GM23338 (cell line): ENCODE results near the gene RYR2. TPM values are rescaled to one million over a fixed set of nuclear protein-coding genes. Genes with fewer than 3 reads are reported as not detected.

Experiments used
- ATAC-seq: fragments of 200-7000 bp; cut with Tn5 transposase; 3 replicates; pipeline ENCODE4 v1.9.1; 2020
- DNase-seq: peaks from one replicate; pipeline ENCODE4 v3.0.0-alpha.2; 2015; ENCODE audit warnings: low spot score
- H2AFZ ChIP-seq: fragments of 200-600 bp; sonication (generic); 2 replicates; pipeline ENCODE4 v1.8.0; 2016; ENCODE audit warnings: antibody characterized with exemption, mild to moderate bottlenecking, moderate library complexity
- H3F3A ChIP-seq: fragments of 200-600 bp; sonication (generic); replicated peaks from 2 replicates; pipeline ENCODE4 v1.8.0; 2017; ENCODE audit warnings: antibody characterized with exemption, mixed run types, low read depth
- H3K27ac ChIP-seq: fragments of 200-600 bp; sonication (generic); 2 replicates; pipeline ENCODE4 v1.6.1; 2016; ENCODE audit warnings: low read depth
- H3K27me3 ChIP-seq: fragments of 200-600 bp; sonication (generic); 2 replicates; pipeline ENCODE4 v1.8.0; 2016; ENCODE audit warnings: mild to moderate bottlenecking, mixed run types, moderate library complexity; ENCODE audit not compliant: insufficient read depth
- H3K36me3 ChIP-seq: fragments of 200-600 bp; sonication (generic); 2 replicates; pipeline ENCODE4 v1.8.0; 2016; ENCODE audit warnings: mild to moderate bottlenecking; ENCODE audit not compliant: insufficient read depth
- H3K4me1 ChIP-seq: fragments of 200-600 bp; sonication (generic); 2 replicates; pipeline ENCODE4 v1.8.0; 2016; ENCODE audit warnings: mild to moderate bottlenecking, moderate library complexity; ENCODE audit not compliant: insufficient read depth
- H3K4me2 ChIP-seq: fragments of 200-600 bp; sonication (generic); 2 replicates; pipeline ENCODE4 v1.7.1; 2017; ENCODE audit warnings: mixed run types
- H3K4me3 ChIP-seq: fragments of 200-600 bp; sonication (generic); 2 replicates; pipeline ENCODE4 v1.6.1; 2016; ENCODE audit warnings: mixed run types
- H3K79me2 ChIP-seq: fragments of 200-600 bp; sonication (generic); replicated peaks from 2 replicates; pipeline ENCODE4 v1.8.0; 2017; ENCODE audit warnings: mild to moderate bottlenecking; ENCODE audit not compliant: insufficient read depth
- H3K9me2 ChIP-seq: fragments of 200-600 bp; sonication (generic); 2 replicates; pipeline ENCODE4 v1.8.0; 2017; ENCODE audit not compliant: insufficient read depth
- H4K20me1 ChIP-seq: fragments of 200-600 bp; sonication (generic); replicated peaks from 2 replicates; pipeline ENCODE4 v1.8.0; 2017; ENCODE audit warnings: mild to moderate bottlenecking; ENCODE audit not compliant: insufficient read depth
- H3K27ac Mint-ChIP-seq: 2 replicates; pipeline ENCODE4 v1.8.0; 2020; ENCODE audit warnings: inconsistent platforms, mild to moderate bottlenecking, moderate library complexity, mixed read lengths
- H3K27me3 Mint-ChIP-seq: 3 replicates; pipeline ENCODE4 v1.8.0; 2022; ENCODE audit warnings: low read depth, mild to moderate bottlenecking, moderate library complexity, mixed read lengths, inconsistent platforms; ENCODE audit not compliant: insufficient read depth, poor library complexity
- H3K36me3 Mint-ChIP-seq: 3 replicates; pipeline ENCODE4 v1.8.0; 2021; ENCODE audit warnings: low read depth, mild to moderate bottlenecking, inconsistent platforms, moderate library complexity, mixed read lengths
- H3K4me1 Mint-ChIP-seq: 3 replicates; pipeline ENCODE4 v1.8.0; 2020; ENCODE audit warnings: mild to moderate bottlenecking, inconsistent platforms, mixed read lengths
- H3K4me3 Mint-ChIP-seq: 3 replicates; pipeline ENCODE4 v1.8.0; 2021; ENCODE audit warnings: moderate library complexity, mild to moderate bottlenecking, inconsistent platforms, mixed read lengths
- H3K9me3 Mint-ChIP-seq: 3 replicates; pipeline ENCODE4 v1.8.0; 2020; ENCODE audit warnings: moderate library complexity, mild to moderate bottlenecking, inconsistent platforms, mixed read lengths
- EZH2 ChIP-seq: fragments of 200-600 bp; sonication (generic); IDR thresholded peaks from one replicate; pipeline ENCODE4 v1.8.0; 2017; ENCODE audit warnings: antibody characterized with exemption, mild to moderate bottlenecking, low read depth; ENCODE audit not compliant: unreplicated experiment
- NANOG ChIP-seq: IDR thresholded peaks from 2 replicates; pipeline ENCODE4 v1.6.1; 2016; ENCODE audit warnings: antibody characterized with exemption, borderline replicate concordance
- POLR2AphosphoS5 ChIP-seq: IDR thresholded peaks from 2 replicates; pipeline ENCODE4 v1.6.1; 2016; ENCODE audit warnings: antibody characterized with exemption, low read depth
- REST ChIP-seq: IDR thresholded peaks from one replicate; pipeline ENCODE4 v1.6.1; 2018; ENCODE audit warnings: antibody characterized with exemption; ENCODE audit not compliant: unreplicated experiment
- ZNF114 ChIP-seq: fragments of 250-450 bp; sonication (Bioruptor Pico); IDR thresholded peaks from 2 replicates; pipeline ENCODE4 v1.5.0; 2020; ENCODE audit warnings: mild to moderate bottlenecking, moderate library complexity
- polyA plus RNA-seq: library from polyadenylated mRNA; unstranded; fragments of >200 nt; fragmentation: Nextera tagmentation; extraction: Ambion mirVana; gene quantifications from 2 replicates; pipeline ENCODE4 v1.2.1, GENCODE V29; 2016
- total RNA-seq: library from RNA; depleted of rRNA; stranded (reverse); fragments of >200 nt; shearing (Covaris generic); gene quantifications from 2 replicates; pipeline ENCODE4 v1.2.3, GENCODE V29; 2014
- TF ChIP-seq, protein P1 (sequence below): fragments of 250-450 bp; sonication (Bioruptor Pico); IDR thresholded peaks from 2 replicates; pipeline ENCODE4 v1.5.0; 2020; ENCODE audit warnings: mild to moderate bottlenecking, moderate library complexity

The RYR2 gene
- total and polyA plus RNA-seq, 2 experiments from 2014 or later = 8.9 to 10.0 TPM

DNA sequence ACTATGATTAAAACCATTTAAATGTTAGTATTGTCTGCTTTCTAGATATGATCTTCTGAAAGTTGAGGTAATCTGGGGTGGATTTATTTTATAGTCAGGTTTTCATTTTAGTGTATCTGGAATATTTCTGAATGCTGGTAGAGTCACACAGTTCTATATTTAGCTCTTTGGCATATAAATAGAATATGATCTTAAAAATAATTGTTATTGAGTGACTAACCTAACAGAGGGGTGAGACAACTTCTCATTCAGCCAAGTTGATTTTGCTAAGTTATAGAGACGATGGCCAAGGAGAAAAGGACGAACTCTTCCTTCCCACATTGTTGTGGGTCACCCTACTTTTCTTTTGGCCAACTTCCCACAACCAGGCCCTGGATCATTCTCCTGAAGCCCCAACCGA is 30.6 kb upstream of the RYR2 start (continued):
- TF ChIP-seq, protein P1, sequence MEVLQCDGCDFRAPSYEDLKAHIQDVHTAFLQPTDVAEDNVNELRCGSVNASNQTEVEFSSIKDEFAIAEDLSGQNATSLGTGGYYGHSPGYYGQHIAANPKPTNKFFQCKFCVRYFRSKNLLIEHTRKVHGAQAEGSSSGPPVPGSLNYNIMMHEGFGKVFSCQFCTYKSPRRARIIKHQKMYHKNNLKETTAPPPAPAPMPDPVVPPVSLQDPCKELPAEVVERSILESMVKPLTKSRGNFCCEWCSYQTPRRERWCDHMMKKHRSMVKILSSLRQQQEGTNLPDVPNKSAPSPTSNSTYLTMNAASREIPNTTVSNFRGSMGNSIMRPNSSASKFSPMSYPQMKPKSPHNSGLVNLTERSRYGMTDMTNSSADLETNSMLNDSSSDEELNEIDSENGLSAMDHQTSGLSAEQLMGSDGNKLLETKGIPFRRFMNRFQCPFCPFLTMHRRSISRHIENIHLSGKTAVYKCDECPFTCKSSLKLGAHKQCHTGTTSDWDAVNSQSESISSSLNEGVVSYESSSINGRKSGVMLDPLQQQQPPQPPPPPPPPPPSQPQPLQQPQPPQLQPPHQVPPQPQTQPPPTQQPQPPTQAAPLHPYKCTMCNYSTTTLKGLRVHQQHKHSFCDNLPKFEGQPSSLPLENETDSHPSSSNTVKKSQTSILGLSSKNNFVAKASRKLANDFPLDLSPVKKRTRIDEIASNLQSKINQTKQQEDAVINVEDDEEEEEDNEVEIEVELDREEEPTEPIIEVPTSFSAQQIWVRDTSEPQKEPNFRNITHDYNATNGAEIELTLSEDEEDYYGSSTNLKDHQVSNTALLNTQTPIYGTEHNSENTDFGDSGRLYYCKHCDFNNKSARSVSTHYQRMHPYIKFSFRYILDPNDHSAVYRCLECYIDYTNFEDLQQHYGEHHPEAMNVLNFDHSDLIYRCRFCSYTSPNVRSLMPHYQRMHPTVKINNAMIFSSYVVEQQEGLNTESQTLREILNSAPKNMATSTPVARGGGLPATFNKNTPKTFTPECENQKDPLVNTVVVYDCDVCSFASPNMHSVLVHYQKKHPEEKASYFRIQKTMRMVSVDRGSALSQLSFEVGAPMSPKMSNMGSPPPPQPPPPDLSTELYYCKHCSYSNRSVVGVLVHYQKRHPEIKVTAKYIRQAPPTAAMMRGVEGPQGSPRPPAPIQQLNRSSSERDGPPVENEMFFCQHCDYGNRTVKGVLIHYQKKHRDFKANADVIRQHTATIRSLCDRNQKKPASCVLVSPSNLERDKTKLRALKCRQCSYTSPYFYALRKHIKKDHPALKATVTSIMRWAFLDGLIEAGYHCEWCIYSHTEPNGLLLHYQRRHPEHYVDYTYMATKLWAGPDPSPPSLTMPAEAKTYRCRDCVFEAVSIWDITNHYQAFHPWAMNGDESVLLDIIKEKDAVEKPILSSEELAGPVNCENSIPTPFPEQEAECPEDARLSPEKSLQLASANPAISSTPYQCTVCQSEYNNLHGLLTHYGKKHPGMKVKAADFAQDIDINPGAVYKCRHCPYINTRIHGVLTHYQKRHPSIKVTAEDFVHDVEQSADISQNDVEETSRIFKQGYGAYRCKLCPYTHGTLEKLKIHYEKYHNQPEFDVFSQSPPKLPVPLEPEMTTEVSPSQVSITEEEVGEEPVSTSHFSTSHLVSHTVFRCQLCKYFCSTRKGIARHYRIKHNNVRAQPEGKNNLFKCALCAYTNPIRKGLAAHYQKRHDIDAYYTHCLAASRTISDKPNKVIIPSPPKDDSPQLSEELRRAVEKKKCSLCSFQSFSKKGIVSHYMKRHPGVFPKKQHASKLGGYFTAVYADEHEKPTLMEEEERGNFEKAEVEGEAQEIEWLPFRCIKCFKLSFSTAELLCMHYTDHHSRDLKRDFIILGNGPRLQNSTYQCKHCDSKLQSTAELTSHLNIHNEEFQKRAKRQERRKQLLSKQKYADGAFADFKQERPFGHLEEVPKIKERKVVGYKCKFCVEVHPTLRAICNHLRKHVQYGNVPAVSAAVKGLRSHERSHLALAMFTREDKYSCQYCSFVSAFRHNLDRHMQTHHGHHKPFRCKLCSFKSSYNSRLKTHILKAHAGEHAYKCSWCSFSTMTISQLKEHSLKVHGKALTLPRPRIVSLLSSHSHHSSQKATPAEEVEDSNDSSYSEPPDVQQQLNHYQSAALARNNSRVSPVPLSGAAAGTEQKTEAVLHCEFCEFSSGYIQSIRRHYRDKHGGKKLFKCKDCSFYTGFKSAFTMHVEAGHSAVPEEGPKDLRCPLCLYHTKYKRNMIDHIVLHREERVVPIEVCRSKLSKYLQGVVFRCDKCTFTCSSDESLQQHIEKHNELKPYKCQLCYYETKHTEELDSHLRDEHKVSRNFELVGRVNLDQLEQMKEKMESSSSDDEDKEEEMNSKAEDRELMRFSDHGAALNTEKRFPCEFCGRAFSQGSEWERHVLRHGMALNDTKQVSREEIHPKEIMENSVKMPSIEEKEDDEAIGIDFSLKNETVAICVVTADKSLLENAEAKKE (CRISPR knock-in tag) = no peak
- no peak for TF ChIP-seq REST

- Histone ChIP-seq H3K27ac (no peak overlapping the region), H3K27me3 (no peaks in the 10 kb centered on the region), H3K36me3 (no peaks in the 10 kb centered on the region), H3K4me1 (peaks cover 43% of the 10 kb centered on the region), H2AFZ (peak overlapping the region; percentile 52), H3K4me2 (no peak overlapping the region), H3F3A (no peaks in the 10 kb centered on the region), H3K4me3 (no peak overlapping the region), H3K9me2 (peaks cover 13% of the 10 kb centered on the region; the same call in 1 of the 2 replicates), H3K79me2 (no peaks in the 10 kb centered on the region), H4K20me1 (no peaks in the 10 kb centered on the region)
- DNase-seq (no peak), ATAC-seq (no peak)
- Mint-ChIP-seq H3K4me1 (peaks cover 41% of the 10 kb centered on the region), H3K9me3 (no peaks in the 10 kb centered on the region; the same call in 2 of the 3 replicates), H3K27ac (no peak overlapping the region), H3K36me3 (no peaks in the 10 kb centered on the region), H3K27me3 (no peaks in the 10 kb centered on the region), H3K4me3 (no peak overlapping the region)
- TF ChIP-seq POLR2AphosphoS5 (no peak), EZH2 (no peak), NANOG (no peak), ZNF114 (CRISPR knock-in tag) (no peak)
- TF ChIP-seq, protein P1 (CRISPR knock-in tag) = no peak
Observed at GRCh38 chr1:237012361-237012760, 29.6 kb upstream of the RYR2 start.
